IPS-11a (cell line): ENCODE results near the gene FAM89A.
"Not testable (repeated sequence)": the region's sequence is repeated elsewhere in the genome, so short reads cannot be mapped to it uniquely, and the experiment has no call there.

Experiments used
- H3K4me3 ChIP-seq: one replicate; pipeline ENCODE4 v1.5.1; 2013; ENCODE audit warnings: low read depth, low read length, control low read depth

The FAM89A gene

GRCh38 chr1:231058416-231059109 lies 18.5 kb upstream of the FAM89A start:
- H3K4me3 ChIP-seq = no peak overlapping the region

GRCh38 chr1:231057410-231057809 lies 17.4 kb upstream of the FAM89A start:
- no peak overlapping the region for H3K4me3 ChIP-seq

GRCh38 chr1:231055271-231055670 lies 15.2 kb upstream of the FAM89A start:
- no peak overlapping the region for H3K4me3 ChIP-seq

- no peak overlapping the region for H3K4me3 ChIP-seq
These were observed 13.6 kb upstream of the FAM89A start for GRCh38 chr1:231053493-231054162.

GRCh38 chr1:231052777-231053176 lies 12.7 kb upstream of the FAM89A start:
- no peak overlapping the region for H3K4me3 ChIP-seq

- not testable (repeated sequence) for H3K4me3 ChIP-seq
These were observed 10.9 kb upstream of the FAM89A start for GRCh38 chr1:231050932-231051331.

- H3K4me3 ChIP-seq = no peak overlapping the region
These were observed 10.3 kb upstream of the FAM89A start for GRCh38 chr1:231050395-231050794.

- H3K4me3 ChIP-seq = no peak overlapping the region
These were observed 9.3 kb upstream of the FAM89A start for GRCh38 chr1:231049121-231049979.

GRCh38 chr1:231048419-231048818 lies 8.4 kb upstream of the FAM89A start:
- H3K4me3 ChIP-seq = not testable (repeated sequence)

GRCh38 chr1:231047529-231047928 lies 7.5 kb upstream of the FAM89A start:
- H3K4me3 ChIP-seq = not testable (repeated sequence)

- no peak overlapping the region for H3K4me3 ChIP-seq
These were observed 6.8 kb upstream of the FAM89A start for GRCh38 chr1:231046730-231047395.

- not testable (repeated sequence) for H3K4me3 ChIP-seq
These were observed 6.1 kb upstream of the FAM89A start for GRCh38 chr1:231045921-231046729.

- no peak overlapping the region for H3K4me3 ChIP-seq
These were observed 5.2 kb upstream of the FAM89A start for GRCh38 chr1:231045286-231045685.

GRCh38 chr1:231044588-231044987 lies 4.5 kb upstream of the FAM89A start:
- H3K4me3 ChIP-seq = no peak overlapping the region

GRCh38 chr1:231041719-231042261 lies 1.7 kb upstream of the FAM89A start:
- H3K4me3 ChIP-seq = no peak overlapping the region

GRCh38 chr1:231040800-231041718 lies 1.0 kb upstream of the FAM89A start:
- H3K4me3 ChIP-seq = peak overlapping the region; percentile 45

- peak overlapping the region; percentile 42 for H3K4me3 ChIP-seq
These were observed 664 bp downstream of the FAM89A start for GRCh38 chr1:231039161-231040018.
